SH-SY5Y (cell line): ENCODE data around the gene WIPF1.

Source experiments
- GATA2 ChIP-seq: IDR thresholded peaks from 2 replicates; pipeline ENCODE4 v1.6.1; 2011; ENCODE audit warnings: mild to moderate bottlenecking, low read depth, low read length
- GATA3 ChIP-seq: IDR thresholded peaks from 2 replicates; pipeline ENCODE4 v1.6.1; 2011; ENCODE audit warnings: low read depth, mild to moderate bottlenecking, low read length, moderate library complexity

DNA sequence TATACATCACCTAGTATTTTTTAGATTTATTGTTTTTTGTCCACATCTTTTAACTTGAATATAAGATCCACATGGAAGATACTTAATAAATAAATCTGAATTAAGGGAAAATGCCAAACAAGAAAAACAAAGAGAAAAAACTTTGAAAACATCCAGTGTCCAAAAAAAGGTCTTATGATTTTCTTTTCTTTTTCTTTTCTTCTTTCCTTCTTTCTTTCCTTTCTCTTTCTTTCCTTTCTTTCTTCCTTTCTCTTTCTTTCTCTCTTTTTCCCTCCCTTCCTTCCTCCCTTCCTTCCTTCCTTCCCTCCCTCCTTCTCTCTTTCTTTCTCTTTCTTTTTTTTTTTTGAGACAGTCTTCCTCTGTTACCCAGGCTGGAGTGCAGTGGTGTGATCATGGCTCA lies 29.6 kb upstream of the WIPF1 start:
- no peak for TF ChIP-seq GATA3
- no peak for TF ChIP-seq GATA2
